Fibroblast of skin of scalp (primary cell): Measurements from ENCODE around the gene SWSAP1.
"Not testable (repeated sequence)": the region's sequence is repeated elsewhere in the genome, so short reads cannot be mapped to it uniquely, and the experiment has no call there.

Experiments
- DNase-seq: peaks from one replicate; pipeline ENCODE4 v3.0.0-alpha.2; 2013

Gene SWSAP1

DNA sequence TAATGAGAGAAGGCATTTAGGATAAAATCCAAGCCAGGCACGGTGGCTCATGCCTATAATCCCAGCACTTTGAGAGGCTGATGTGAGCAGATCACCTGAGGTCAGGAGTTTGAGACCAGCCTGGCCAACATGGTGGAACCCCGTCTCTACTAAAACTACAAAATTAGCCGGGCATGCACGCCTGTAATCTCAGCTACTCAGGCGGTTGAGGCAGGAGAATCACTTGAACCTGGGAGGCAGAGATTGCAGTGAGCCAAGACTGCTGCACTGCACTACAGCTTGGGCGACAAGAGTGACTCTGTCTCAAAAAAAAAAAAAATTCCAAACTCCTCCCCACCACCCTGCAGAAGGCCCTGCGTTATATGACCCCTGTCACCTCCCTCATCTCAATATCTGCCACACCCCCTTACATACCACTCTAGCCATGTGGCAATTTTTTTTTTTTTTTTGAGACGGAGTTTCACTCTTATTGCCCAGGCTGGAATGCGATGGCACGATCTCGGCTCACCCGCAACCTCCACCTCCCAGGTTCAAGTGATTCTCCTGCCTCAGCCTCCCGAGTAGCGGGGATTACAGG is 4.9 kb downstream of the SWSAP1 start:
- not testable (repeated sequence) for DNase-seq

DNA sequence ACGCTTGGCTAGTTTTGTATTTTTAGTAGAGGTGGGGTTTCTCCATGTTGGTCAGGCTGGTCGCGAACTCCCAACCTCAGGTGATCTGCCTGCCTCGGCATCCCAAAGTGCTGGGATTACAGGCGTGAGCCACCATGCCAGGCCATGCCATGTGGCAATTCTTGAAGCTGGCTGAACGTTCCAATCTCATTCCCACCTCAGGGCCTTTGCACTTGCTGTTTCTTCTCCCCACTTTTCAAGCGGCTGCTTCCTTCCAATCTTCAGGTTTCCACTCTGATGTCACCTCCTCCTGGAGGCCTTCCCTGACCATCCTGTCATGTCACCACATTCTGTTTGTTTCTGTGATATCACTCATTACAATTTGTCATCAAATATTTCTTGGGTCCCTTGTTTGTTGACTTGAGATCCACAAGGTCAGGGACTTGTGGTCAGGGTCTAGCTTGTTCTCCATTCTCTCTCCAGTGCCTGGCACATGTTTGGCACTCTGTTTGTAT is 5.4 kb downstream of the SWSAP1 start:
- DNase-seq = no peak

GRCh38 chr19:11380653-11381537 is 6.4 kb downstream of the SWSAP1 start:
- peak; percentile 95 for DNase-seq

- DNase-seq = peak; percentile 13
These were observed 8.6 kb downstream of the SWSAP1 start for GRCh38 chr19:11382898-11383705.

- no peak for DNase-seq
These were observed 9.2 kb downstream of the SWSAP1 start for GRCh38 chr19:11383706-11384048.

DNA sequence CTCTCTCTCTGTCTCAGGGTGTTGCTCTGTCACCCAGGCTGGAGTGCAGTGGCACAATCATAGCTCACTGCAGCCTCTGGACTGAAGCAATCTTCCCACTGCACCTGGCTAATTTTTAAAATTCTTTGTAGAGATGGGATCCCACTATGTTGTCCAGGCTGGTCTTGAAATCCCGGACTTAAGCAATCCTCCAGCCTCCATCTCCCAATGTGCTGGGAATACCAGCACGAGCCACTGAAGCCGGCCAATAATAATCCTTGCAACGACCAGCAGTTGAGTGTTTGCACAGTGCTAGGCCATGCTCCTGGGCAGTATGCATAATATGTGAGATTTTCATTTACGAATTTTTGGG is 10.3 kb downstream of the SWSAP1 start:
- DNase-seq = no peak

DNA sequence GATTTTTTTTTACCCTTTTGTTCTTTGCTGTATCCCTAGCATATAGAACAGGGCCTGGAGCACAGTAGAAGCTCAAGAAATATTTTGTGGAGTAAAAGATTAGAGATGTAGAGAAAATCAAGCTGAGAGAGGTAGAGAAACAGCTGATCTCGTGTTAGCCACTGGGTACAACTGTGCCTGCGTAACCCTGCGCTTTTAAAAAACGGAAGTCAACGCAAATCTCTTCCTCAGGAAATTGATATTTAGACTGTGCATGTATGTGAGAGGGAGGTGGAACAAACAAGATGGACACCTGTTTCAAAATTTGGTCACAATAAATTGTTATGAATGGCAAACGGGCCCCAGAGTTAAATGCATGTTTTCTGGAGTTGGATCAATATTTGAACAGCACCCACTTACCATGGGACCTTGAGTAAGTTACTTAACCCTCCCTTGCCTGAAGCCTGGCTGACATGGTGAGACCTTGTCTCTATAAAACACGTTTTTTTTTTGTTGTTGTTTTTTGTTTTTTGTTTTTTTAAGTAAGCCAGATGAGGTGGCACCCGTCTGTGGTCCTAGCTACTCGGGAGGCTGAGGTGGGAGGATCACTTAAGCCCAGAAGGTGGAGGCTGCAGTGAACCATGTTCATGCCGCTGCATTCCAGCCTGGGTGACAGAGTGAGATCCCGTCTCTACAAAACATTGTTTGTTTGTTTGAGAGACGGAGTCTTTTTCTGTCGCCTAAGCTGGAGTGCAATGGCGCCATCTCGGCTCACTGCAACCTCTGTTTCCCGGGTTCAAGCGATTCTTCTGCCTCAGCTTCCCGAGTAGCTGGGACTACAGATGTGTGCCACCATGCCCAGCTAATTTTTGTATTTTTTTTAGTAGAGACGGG is 12.9 kb downstream of the SWSAP1 start:
- DNase-seq = no peak

- DNase-seq = no peak
These were observed 15.9 kb downstream of the SWSAP1 start for GRCh38 chr19:11390359-11390758.

GRCh38 chr19:11390933-11391680 is 16.6 kb downstream of the SWSAP1 start:
- no peak for DNase-seq

- no peak for DNase-seq
These were observed 22.7 kb downstream of the SWSAP1 start for GRCh38 chr19:11397089-11397610.

DNA sequence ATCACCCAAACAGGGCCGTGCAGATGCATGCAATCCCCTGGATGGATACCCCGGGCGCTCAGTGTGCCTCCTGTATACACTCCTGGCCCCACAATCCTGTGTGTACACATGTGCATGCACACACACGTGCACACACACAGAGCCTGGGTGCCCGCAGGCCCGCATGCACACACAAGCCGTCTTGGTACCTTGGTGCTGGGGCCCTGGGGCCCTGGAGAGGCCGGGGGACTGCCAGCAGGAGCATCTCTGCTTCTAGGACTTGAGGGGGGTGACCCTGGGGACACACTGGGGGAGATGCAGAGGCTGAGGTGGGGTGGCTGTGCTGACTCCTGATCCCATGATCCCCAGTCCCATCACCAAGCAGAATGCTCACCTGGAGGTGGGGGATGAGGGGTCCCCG is 25.2 kb downstream of the SWSAP1 start:
- DNase-seq = no peak

- no peak for DNase-seq
These were observed 26.3 kb downstream of the SWSAP1 start for GRCh38 chr19:11400798-11401197.

DNA sequence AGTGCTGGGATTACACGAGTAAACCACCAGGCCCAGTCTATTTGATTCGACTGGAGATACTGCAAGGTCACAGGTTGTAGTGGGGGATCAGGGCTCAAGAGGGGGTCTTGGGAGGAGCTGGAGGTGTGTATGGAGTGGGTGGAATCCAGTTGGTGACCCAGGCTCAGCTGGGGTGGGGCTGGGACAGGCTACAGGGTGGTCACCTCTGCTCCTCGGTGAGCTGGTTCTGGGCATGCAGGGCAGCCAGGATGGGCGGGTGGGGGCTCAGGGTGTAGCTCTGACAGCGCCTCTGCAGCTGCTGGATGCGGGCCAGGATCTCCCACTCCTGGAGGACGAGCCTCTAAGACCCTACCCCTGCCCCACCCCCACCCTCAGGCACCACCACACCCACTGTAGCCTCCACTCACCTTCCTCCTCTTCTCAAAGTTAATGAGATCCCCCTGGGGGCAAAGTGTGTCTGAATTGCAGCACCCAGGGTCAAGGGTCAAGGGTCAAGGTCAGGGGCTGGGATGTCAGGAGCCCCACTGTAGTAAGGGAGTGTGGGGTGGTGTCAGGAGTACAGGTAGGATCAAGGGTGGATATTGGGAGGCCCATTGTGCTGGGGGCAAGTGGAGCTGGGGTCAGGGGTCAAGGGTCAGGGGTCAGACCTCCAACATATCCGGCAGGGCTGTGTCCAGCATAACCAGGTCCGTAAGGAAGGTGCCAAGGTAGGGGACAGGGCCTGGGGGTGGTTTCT is 27.5 kb downstream of the SWSAP1 start:
- no peak for DNase-seq

DNA sequence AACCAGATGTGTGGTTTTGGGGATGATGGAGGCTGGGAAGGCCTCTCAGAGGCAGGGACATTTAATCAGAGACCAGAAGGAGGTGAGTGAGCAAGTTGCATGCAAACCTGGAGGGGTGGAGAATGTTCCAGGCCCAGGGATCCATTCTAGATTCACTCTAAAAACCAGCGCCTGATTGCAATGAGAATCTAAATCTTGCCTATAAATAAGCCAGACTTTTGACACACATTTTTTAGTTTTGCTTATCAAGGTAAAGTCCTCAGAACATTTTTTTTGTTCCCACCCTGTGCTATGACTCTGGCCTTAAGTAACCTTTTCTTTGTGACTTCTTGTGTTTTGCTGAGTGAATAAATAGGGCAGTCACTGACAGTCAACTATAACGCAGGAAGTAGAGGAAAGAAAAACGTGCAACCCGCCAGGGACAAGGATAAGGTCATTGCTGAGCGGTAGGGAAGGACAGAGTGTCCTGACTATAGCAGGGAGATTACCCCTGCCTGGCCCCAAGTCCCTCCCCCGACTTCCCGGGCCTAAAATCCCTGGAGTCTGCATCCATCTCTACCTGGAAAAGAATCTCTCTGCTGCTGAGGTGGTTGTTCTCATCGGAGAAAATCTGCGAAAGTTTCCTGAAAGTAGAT is 30.2 kb downstream of the SWSAP1 start:
- DNase-seq = no peak

GRCh38 chr19:11405846-11406643 is 31.6 kb downstream of the SWSAP1 start:
- no peak for DNase-seq

DNA sequence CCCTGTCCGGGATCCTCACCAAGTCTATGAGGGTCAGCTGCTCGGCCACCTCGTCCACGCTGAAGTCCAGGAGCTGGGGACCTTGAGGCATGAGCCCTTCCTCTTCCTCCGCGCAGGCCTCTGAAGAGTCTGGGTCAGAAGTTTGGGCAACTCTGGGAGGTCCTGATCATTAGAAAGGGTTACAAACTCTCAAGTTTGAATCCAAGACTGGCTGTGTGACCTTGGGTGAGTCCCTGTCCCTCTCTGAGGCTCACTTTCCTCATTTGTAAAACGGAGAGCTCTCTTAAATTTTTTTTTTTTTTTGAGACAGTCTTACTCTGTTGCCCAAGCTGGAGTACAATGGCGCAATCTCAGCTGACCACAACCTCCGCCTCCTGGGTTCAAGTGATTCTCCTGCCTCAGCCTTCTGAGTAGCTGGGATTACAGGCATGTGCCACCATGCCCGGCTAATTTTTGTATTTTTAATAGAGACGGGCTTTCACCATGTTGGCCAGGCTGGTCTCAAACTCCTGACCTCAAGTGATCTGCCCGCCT is 32.3 kb downstream of the SWSAP1 start:
- not testable (repeated sequence) for DNase-seq

DNA sequence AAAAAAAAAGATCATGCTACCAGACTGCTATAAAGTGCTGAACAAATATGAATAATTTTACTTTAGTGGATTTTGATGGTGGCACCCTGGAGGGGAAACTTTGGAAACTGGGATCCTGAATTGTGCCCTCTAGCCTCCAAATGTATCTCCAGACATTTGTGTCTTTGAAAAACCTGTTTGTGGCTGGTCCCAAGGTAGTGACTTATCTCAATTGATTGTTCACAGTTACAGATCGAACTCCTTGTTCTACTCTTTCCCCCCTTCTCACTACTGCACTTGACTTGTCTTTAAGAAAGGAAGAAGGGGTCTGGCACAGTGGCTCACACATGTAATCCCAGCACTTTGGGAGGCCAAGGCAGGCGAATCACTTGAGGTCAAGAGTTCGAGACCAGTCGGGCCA is 34.1 kb downstream of the SWSAP1 start:
- no peak for DNase-seq

- peak; percentile 22 for DNase-seq
These were observed 36.2 kb downstream of the SWSAP1 start for GRCh38 chr19:11410682-11411081.

- DNase-seq = no peak
These were observed 40.1 kb downstream of the SWSAP1 start for GRCh38 chr19:11414544-11414943.
